ENCODE measurements around the gene PHKG2. TPM values are rescaled to one million over a fixed set of nuclear protein-coding genes. Genes with fewer than 3 reads are reported as not detected.

The PHKG2 gene
- total RNA-seq, 2 donors from 2014 or later = 25.6 to 26.4 TPM

DNA sequence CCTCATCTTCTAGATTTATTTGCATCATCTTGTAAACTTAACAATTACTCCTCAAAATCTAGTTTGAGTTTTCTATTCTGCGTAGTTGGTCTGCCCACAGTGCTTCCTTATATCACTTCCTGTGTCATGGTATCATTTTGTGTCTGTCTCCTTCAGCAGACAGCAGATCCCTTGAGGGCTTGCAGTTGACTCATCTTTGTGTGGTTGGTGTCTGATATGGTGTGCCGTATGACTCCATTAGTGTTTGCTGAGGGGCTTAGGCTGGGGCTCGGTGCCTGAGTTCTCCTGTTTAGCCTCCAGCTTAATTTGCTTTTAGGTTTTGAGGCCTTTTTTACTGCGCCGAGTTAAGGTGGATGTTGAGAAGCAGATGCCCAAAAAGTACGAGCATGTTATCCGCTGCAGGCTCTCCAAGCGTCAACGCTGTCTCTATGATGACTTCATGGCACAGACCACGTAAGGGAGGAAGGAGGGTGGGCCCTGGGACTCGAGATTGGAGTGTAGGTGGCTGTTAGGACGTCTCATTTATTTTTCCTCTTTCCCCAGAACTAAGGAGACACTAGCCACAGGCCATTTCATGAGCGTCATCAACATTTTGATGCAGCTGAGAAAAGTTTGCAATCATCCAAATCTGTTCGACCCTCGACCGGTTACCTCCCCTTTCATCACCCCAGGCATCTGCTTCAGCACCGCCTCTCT, 32.3 kb upstream of the PHKG2 start:
- H3K27me3 ChIP-seq (replicated peaks; ENCODE audit: insufficient read depth) = no peaks in the 10 kb centered on the region
- H3K4me1 ChIP-seq (ENCODE audit: control insufficient read depth in 1 of 2, low read depth in 2 of 2) = peaks cover 0 to 7% of the 10 kb centered on the region in 2 donors
- ATAC-seq (ENCODE audit: insufficient number of reproducible peaks, low FRiP score, low read depth) = no peak
- DNase-seq (ENCODE audit: low spot score) = no peak
- no peak overlapping the region for H3K27ac ChIP-seq
- H3K36me3 ChIP-seq = peaks cover 75% of the 10 kb centered on the region
- H3K4me3 ChIP-seq = no peak overlapping the region
- no peaks in the 10 kb centered on the region for H3K9me3 ChIP-seq
- TF ChIP-seq, protein P1, sequence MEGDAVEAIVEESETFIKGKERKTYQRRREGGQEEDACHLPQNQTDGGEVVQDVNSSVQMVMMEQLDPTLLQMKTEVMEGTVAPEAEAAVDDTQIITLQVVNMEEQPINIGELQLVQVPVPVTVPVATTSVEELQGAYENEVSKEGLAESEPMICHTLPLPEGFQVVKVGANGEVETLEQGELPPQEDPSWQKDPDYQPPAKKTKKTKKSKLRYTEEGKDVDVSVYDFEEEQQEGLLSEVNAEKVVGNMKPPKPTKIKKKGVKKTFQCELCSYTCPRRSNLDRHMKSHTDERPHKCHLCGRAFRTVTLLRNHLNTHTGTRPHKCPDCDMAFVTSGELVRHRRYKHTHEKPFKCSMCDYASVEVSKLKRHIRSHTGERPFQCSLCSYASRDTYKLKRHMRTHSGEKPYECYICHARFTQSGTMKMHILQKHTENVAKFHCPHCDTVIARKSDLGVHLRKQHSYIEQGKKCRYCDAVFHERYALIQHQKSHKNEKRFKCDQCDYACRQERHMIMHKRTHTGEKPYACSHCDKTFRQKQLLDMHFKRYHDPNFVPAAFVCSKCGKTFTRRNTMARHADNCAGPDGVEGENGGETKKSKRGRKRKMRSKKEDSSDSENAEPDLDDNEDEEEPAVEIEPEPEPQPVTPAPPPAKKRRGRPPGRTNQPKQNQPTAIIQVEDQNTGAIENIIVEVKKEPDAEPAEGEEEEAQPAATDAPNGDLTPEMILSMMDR (IDR thresholded peaks at IDR 0.05) = no peak

DNA sequence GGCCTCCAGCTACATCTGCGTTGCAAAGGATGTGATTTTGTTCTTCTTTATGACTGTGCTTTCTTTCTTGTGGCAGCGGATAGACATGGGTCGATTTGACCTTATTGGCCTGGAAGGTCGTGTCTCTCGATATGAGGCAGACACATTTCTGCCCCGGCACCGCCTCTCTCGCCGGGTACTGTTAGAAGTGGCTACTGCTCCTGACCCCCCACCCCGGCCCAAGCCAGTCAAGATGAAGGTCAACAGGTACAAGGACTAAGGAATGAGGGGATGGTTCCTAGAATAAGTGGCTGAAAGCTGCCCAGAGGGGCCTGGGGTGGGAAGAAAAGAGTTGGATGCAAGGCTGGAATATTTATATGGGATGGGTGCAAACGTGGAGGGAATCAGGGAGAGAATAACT, 28.1 kb upstream of the PHKG2 start:
- Histone ChIP-seq H3K9me3 (no peaks in the 10 kb centered on the region), H3K36me3 (peaks cover 82% of the 10 kb centered on the region), H3K27ac (no peak overlapping the region), H3K4me3 (no peak overlapping the region), H3K4me1 (ENCODE audit: control insufficient read depth in 1 of 2, low read depth in 2 of 2) (no peaks in the 10 kb centered on the region), H3K27me3 (replicated peaks; ENCODE audit: insufficient read depth) (no peaks in the 10 kb centered on the region)
- ATAC-seq (ENCODE audit: insufficient number of reproducible peaks, low FRiP score, low read depth) (no peak), DNase-seq (ENCODE audit: low spot score) (no peak)
- TF ChIP-seq, protein P1 (IDR thresholded peaks at IDR 0.05) = no peak

DNA sequence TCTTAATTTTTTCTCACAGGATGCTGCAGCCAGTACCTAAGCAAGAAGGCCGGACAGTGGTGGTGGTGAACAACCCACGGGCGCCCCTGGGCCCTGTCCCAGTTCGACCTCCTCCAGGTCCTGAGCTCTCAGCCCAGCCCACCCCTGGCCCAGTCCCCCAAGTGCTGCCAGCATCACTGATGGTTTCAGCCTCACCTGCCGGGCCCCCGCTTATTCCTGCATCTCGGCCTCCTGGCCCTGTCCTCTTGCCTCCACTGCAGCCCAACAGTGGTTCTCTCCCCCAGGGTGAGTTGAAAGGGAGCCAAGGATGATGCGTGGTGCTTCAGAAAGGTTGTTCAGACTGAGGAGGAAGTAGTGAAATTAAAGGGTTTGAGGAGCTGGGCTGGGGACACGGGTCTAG, 27.5 kb upstream of the PHKG2 start:
- Histone ChIP-seq H3K4me3 (no peak overlapping the region), H3K27me3 (replicated peaks; ENCODE audit: insufficient read depth) (no peaks in the 10 kb centered on the region), H3K27ac (no peak overlapping the region), H3K36me3 (peaks cover 79% of the 10 kb centered on the region), H3K4me1 (ENCODE audit: control insufficient read depth in 1 of 2, low read depth in 2 of 2) (no peaks in the 10 kb centered on the region), H3K9me3 (no peaks in the 10 kb centered on the region)
- DNase-seq (ENCODE audit: low spot score) (no peak), ATAC-seq (ENCODE audit: insufficient number of reproducible peaks, low FRiP score, low read depth) (no peak)
- TF ChIP-seq, protein P1 (IDR thresholded peaks at IDR 0.05) = no peak

DNA sequence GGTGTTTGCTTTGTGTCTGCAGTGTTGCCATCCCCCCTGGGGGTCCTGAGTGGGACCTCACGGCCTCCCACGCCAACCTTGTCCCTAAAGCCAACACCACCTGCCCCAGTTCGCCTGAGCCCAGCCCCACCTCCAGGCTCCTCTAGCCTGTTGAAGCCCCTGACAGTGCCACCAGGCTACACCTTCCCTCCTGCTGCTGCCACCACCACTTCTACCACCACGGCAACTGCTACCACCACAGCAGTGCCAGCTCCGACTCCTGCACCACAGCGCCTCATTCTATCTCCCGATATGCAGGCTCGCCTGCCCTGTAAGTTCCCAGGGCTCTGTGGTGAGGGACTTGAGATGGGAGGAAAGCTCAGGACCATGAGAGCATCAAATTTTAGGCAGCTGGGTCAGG, 27.1 kb upstream of the PHKG2 start:
- peaks cover 74% of the 10 kb centered on the region for H3K36me3 ChIP-seq

DNA sequence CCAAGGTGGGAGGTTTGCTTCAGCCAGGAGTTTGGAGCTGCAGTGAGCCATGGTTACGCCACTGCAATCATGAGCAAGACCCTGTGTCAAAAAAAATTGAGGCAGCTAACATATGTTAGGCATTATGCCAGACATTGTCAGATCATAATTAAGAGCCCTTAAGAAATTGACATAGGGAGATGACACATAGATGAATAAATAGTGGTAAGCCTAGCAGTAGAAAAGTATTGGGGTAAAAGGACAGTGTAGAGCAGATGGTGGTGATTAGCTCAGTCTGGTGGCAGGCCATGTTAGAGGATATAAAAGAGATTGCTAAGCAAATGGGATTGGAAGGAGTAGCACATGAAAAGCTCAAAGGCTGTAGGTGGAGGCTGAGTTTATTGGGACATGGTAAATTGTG, 26.6 kb upstream of the PHKG2 start:
- TF ChIP-seq, protein P1 (IDR thresholded peaks at IDR 0.05) = no peak
- DNase-seq (ENCODE audit: low spot score) (no peak), ATAC-seq (ENCODE audit: insufficient number of reproducible peaks, low FRiP score, low read depth) (no peak)
- no peaks in the 10 kb centered on the region for H3K27me3 ChIP-seq (replicated peaks; ENCODE audit: insufficient read depth)
- H3K4me3 ChIP-seq = no peak overlapping the region
- H3K4me1 ChIP-seq (ENCODE audit: control insufficient read depth in 1 of 2, low read depth in 2 of 2) = no peaks in the 10 kb centered on the region
- H3K36me3 ChIP-seq = peaks cover 70% of the 10 kb centered on the region
- no peaks in the 10 kb centered on the region for H3K9me3 ChIP-seq
- H3K27ac ChIP-seq = no peak overlapping the region

More for the DNA sequence above, 27.1 kb upstream of the PHKG2 start:
- Histone ChIP-seq H3K9me3 (no peaks in the 10 kb centered on the region), H3K4me1 (ENCODE audit: control insufficient read depth in 1 of 2, low read depth in 2 of 2) (no peaks in the 10 kb centered on the region), H3K27ac (no peak overlapping the region), H3K27me3 (replicated peaks; ENCODE audit: insufficient read depth) (no peaks in the 10 kb centered on the region), H3K4me3 (no peak overlapping the region)
- ATAC-seq (ENCODE audit: insufficient number of reproducible peaks, low FRiP score, low read depth) (no peak), DNase-seq (ENCODE audit: low spot score) (no peak)
- TF ChIP-seq, protein P1 (IDR thresholded peaks at IDR 0.05) = no peak

Data from thoracic aorta (tissue), 2 donors.